Measurements from ENCODE around the gene INPP5A. TPM values are rescaled to one million over a fixed set of nuclear protein-coding genes. Genes with fewer than 3 reads are reported as not detected.

INPP5A gene
- total and polyA plus RNA-seq, 2 of the 13 experiments (the other 11 are each of a cell fraction or from before 2014, with no cell fraction given), result 17.5 to 37.9 TPM

GRCh38 chr10:132764108-132764507 lies 226.5 kb downstream of the INPP5A start (continued):
- TF ChIP-seq ZBTB40 (IDR thresholded peaks at IDR 0.05) (no peak), ZBTB40 (CRISPR knock-in tag; IDR thresholded peaks at IDR 0.05) (no peak), LBX2 (CRISPR knock-in tag; IDR thresholded peaks at IDR 0.05; ENCODE audit: borderline replicate concordance) (no peak), HNRNPLL (IDR thresholded peaks at IDR 0.05; ENCODE audit: low read depth, low read length, poor library complexity, severe bottlenecking) (no peak), GATA4 (IDR thresholded peaks at IDR 0.05; ENCODE audit: borderline replicate concordance, low read depth) (no peak), JDP2 (CRISPR knock-in tag; IDR thresholded peaks at IDR 0.05; ENCODE audit: borderline replicate concordance) (no peak)

Data from HepG2 (cell line).